Activated T-helper 17 cell treated with anti-CD3 and anti-CD28 coated beads, Interleukin-2, amount 50 U/mL, for 72 hours (primary cell): ENCODE measurements around the gene GPR25. TPM values are rescaled to one million over a fixed set of nuclear protein-coding genes. Genes with fewer than 3 reads are reported as not detected.

Source experiments
- ATAC-seq: fragments of 150-1000 bp; cut with Tn5 transposase; replicated peaks from 2 replicates; pipeline ENCODE4 v1.10.0; 2021; ENCODE audit warnings: mild to moderate bottlenecking, moderate library complexity
- H3K27ac Mint-ChIP-seq: one replicate; pipeline ENCODE4 v1.8.0; 2022; ENCODE audit warnings: mixed read lengths
- H3K27me3 Mint-ChIP-seq: one replicate; pipeline ENCODE4 v1.8.0; 2022; ENCODE audit warnings: mixed read lengths
- H3K36me3 Mint-ChIP-seq: one replicate; pipeline ENCODE4 v1.8.0; 2022; ENCODE audit warnings: low read depth, mild to moderate bottlenecking, mixed read lengths
- H3K4me1 Mint-ChIP-seq: one replicate; pipeline ENCODE4 v1.8.0; 2022; ENCODE audit warnings: mixed read lengths
- H3K4me3 Mint-ChIP-seq: one replicate; pipeline ENCODE4 v1.8.0; 2022; ENCODE audit warnings: mild to moderate bottlenecking, mixed read lengths
- H3K9me3 Mint-ChIP-seq: one replicate; pipeline ENCODE4 v1.8.0; 2022; ENCODE audit warnings: mixed read lengths
- total RNA-seq, 2 donors: library from RNA; stranded (reverse); gene quantifications; one replicate each; pipeline ENCODE4 v1.2.3, GENCODE V29; 2022

Gene GPR25
- total RNA-seq, 2 donors from 2014 or later = 1.8 TPM; not detected in 1

GRCh38 chr1:200921571-200922110 lies 48.9 kb downstream of the GPR25 start:
- H3K9me3 Mint-ChIP-seq = no peaks in the 10 kb centered on the region
- H3K27ac Mint-ChIP-seq = no peak overlapping the region
- no peaks in the 10 kb centered on the region for H3K36me3 Mint-ChIP-seq
- peaks cover 8% of the 10 kb centered on the region for H3K27me3 Mint-ChIP-seq
- no peak overlapping the region for H3K4me3 Mint-ChIP-seq
- ATAC-seq = no peak
- H3K4me1 Mint-ChIP-seq = peaks cover 5% of the 10 kb centered on the region

GRCh38 chr1:200922406-200922805 lies 49.6 kb downstream of the GPR25 start:
- H3K9me3 Mint-ChIP-seq = no peaks in the 10 kb centered on the region
- no peak for ATAC-seq
- H3K4me1 Mint-ChIP-seq = peaks cover 5% of the 10 kb centered on the region
- peaks cover 8% of the 10 kb centered on the region for H3K27me3 Mint-ChIP-seq
- H3K4me3 Mint-ChIP-seq = no peak overlapping the region
- no peak overlapping the region for H3K27ac Mint-ChIP-seq
- no peaks in the 10 kb centered on the region for H3K36me3 Mint-ChIP-seq

GRCh38 chr1:200923601-200924000 lies 50.8 kb downstream of the GPR25 start:
- Mint-ChIP-seq H3K4me1 (peaks cover 5% of the 10 kb centered on the region), H3K9me3 (no peaks in the 10 kb centered on the region), H3K27me3 (peaks cover 8% of the 10 kb centered on the region), H3K36me3 (no peaks in the 10 kb centered on the region), H3K27ac (no peak overlapping the region), H3K4me3 (no peak overlapping the region)
- ATAC-seq = no peak

Other genes starting within 250 kb of the GPR25 start
- gene DDX59, start 203.1 kb upstream of the GPR25 start, total RNA-seq = 10 to 100 TPM; 23.6 to 31.9 TPM
- gene CAMSAP2, start 134.1 kb upstream of the GPR25 start, total RNA-seq = 1 to 10 TPM; 3.4 to 5.3 TPM
- gene INAVA, start 21.9 kb downstream of the GPR25 start, total RNA-seq = under 1 TPM; 0.13 to 0.19 TPM
- gene KIF21B, start 150.7 kb downstream of the GPR25 start, total RNA-seq = 100 to 1,000 TPM in 1 of 2 donors, 10 to 100 TPM in 1; 64.2 to 102 TPM
- not detected for gene CACNA1S, start 239.4 kb downstream of the GPR25 start, total RNA-seq